HG03175 (cell line): ENCODE results near the gene FAM135A.

ENCODE experiments used
- ATAC-seq: cut with Tn5 transposase; IDR thresholded peaks from one replicate; pipeline ENCODE4 v1.9.1; 2021; ENCODE audit warnings: mild to moderate bottlenecking, moderate library complexity; ENCODE audit not compliant: unreplicated experiment

Gene FAM135A

DNA sequence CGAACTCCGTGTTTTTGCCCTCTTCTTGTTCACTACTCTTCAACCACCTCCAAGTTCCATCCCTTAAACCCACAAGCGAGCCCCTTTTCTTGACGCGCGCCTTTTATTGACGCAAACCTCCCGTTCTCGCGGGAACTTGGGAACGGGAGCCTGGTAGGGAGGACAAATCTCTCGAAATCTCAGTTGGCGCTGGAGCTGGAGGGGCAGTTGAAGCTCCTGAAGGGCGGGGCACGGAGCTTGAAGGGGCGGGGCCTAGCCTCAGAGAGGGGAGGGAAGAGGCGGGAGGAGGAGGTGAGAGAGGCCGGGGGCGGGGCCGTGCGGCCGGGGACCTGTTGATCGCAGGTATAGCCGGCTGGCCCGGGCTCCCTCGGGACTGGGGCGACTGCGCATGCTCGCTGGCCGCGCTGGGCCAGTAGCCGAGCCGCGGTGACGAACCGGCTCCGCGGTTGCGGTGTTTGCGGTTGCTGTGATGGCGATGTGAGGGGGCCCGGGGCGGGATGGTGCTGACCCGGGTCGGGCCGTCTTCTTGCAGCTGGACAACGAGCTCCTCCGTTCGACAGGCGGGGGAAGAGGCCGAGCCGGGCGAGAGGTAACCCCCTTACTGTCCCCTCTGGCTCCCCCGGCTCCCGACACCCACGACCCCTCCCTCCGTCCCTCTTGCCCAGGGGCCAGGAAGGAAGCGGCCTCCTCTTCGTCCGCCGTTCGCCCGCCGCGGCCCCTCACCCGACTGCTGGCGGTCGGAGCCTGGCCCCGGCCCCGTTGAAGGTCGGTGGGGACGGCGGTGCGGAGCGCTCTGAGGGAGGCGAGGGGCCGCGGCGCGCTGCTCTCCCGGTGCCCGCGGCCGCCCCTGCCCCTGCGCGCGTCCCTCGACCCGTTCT, at the start of gene FAM135A:
Gene FAM135A (plus strand): TSS at position 395 of the 878 bp plus-strand sequence. CDS start 14,835 bp downstream, outside the sequence.
- ATAC-seq, result peak; percentile 86

DNA sequence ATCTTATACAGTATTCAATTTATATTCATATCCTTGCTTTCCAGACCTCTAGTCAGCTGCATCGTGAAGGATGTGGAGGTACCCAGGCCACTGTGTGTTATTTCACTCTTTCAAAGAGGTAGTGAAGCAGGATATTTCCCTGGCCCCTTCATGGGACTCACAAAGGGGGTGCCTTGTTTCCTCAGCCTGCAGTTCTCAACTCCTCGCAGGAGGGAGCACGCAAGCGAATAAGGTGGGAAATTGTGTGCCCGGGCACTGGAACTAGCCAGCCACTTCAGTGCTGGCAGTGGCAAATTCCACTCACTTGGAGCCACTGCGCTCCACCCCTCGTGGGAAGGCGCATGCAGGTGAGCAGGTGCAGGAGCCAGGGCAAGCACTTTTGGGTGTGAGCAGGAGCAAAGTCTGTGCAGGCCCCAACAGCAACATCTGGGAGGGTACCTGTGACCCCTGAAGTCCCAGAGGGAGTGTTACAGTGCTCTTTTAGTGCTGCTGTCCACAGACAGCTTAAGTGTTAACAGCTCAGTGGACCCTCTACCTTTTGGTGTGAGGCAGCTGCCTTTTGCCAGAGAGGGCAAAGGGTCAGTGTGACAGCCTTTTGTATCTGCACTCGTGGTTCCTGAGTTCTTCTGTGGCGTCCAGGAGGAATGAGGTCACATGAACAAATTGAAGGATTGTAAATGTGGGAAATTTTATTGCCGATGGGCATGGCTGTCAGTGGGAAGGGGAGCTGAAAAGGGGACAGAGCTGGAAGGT, 49.4 kb upstream of the FAM135A start:
- no peak for ATAC-seq

DNA sequence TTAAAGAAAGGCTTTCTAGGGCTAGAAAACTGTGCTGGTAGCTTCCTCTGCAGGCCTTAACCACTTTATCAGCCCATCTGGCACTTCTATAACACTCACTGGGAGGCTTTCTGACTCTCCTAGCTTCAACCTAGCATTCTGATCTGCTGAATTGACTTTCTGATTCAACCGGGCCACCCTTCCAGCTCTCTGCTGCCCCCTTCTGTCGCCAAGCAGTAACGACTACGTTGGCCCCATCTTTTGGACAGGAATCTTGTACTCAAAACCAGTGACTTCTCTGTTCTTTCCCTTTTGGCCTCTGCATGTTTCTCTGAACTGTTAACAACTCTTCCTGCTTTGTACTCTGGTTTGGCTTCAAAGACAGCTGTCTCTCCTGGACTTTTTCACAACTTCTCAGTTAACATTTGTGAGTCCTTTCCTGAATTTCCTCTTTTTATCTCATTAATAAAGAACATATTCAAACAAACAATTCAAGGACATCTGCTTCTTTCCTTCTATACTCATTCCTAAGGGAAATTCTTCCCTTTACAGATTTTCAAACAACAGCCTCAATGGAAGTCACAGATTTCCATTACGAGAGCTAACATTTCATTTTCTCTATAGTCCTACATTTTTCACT, 43.9 kb upstream of the FAM135A start:
- ATAC-seq, result peak; percentile 85

GRCh38 chr6:70370496-70370895, 42.8 kb upstream of the FAM135A start:
- ATAC-seq, result no peak

GRCh38 chr6:70371454-70372105, 41.7 kb upstream of the FAM135A start:
- peak; percentile 49 for ATAC-seq

DNA sequence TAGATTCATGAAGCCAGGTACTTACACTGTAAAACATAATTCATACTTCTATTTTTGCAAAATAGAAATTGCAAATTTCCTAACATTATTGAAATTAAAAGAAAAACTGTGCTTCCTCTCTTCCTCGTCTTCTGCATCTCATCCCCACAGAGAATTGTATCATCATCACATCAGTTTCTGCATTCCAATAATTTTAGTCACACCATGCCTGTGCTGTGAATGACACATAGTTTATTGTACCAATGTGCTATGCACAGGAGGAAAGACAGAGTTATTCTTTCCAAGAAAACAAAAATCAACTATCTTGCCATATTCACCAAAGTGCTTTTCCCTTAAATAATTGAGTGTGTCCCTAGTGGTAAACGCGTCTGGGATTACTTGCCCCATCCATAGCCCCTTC, 38.1 kb upstream of the FAM135A start:
- ATAC-seq, result no peak

GRCh38 chr6:70375882-70376281, 37.4 kb upstream of the FAM135A start:
- ATAC-seq, result no peak

DNA sequence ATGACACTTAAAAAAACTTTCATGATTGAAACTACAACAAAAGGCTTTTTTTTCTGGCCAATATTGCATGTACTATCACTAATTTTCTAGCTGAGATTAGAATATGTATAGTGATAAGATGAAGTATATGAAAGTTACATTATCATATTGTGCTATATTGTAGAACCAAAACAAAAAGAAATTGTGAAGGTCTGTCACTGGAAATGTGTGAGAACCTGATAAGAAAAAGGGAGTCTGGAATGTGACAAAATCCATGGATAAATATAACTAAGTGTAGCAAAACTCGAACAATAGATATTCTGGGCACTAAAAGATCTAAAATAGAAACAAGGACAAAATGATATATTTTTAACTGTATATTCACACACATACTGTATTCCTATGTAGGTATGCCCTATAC, 36.7 kb upstream of the FAM135A start:
- ATAC-seq, result no peak

DNA sequence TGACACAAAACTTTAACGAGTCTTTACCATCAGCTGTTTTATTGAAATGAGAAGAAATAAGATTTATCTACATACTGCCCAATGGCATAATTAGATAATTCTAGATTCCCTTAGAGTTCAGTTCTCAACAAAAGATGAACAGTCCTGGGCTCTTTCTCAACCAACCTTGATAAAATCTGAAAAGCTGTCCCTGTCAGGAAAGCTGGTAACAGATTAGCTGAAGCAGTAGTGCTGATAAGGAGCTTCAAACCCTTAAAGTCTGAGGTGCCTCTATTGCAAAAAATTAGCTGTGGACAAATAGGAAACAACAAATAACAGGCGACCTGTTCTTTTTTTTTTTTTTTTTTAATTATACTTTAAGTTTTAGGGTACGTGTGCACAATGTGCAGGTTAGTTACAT, 35.9 kb upstream of the FAM135A start:
- no peak for ATAC-seq

GRCh38 chr6:70379473-70380013, 33.8 kb upstream of the FAM135A start:
- ATAC-seq, result no peak

DNA sequence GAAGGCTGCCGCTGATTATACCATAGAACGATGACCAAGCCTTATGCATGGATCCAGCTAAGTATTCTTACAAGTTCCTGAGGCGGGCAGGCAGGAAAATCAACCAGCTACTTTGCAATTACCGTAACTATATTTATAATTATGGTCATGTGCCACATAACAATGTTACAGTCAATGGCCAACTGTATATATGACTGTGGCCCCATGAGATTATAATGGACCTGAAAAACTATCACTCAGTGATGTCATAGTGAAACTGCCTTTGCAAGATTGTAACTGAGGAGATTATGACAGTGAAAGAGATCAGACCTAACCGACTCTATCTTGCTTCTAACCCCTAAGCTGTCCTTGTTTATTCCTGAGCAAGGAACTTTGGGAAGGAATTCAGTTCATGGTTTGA, 33.1 kb upstream of the FAM135A start:
- ATAC-seq, result peak; percentile 87

DNA sequence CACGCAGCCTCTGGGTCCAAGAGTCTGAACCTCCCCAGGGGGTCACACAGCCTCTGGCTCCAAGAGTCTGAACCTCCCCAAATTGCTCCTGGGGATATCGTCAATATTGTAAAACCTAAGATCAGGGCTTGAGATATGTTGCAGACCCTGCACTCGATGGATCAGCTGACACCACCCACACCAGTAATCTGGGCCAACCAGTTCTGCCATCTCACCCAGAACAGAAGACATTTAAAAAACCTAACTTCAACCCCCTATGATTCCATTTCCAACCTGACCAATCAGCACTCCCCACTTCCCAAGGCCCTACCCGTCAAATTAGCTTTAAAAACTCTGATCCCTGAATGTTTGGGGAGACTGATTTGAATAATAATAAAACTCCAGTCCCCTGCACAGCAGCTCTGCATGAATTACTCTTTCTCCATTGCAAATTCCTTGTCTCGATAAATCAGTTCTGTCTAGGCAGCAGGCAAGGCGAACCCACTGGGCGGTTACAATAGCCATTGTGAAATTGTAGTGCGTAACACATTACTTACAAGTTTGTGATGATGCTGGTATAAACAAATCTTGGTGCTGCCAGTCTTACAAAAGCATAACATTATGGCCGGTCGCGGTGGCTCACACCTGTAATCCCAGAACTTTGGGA, 32.4 kb upstream of the FAM135A start:
- ATAC-seq, result no peak

- ATAC-seq, result no peak
These were observed 31.9 kb upstream of the FAM135A start for GRCh38 chr6:70381417-70381782.

DNA sequence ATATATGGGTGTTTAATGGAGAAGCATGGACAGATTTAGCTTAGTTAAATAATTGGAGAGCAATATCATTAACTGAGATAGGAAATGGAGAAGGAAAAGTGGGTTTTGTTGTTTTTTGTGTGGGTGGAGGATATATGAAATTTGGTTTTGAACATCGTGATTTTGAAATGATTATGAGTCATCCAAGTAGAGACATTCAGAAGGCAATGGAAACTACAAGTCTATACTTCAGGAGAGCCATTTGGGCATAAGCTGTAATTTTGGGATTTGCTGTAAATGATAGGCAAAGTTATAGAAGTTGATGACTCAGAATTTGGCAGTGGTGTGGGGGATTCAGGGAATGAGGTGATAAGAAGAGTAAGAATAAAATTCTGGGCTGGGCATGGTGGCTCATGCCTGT, 27.4 kb upstream of the FAM135A start:
- ATAC-seq, result no peak

DNA sequence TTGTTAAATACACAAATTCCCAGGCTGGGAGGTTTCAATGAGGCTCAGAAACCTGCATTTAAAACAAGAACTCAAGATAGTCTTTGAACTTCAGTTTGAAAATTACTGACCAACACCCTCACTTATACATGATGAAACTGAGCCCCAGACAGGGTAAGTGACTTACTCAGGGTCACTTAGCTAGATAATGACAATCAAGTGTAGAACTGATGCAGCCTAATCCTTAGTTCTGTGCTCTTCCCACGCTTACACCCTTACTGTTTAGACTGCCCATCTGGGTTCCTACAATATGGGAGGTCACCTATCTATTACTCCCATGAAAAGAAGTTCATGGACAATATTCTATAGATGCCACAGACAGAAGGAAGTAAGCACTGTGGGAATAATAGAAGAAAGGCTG, 24.5 kb upstream of the FAM135A start:
- ATAC-seq, result no peak

GRCh38 chr6:70389261-70389660, 24.0 kb upstream of the FAM135A start:
- no peak for ATAC-seq

- ATAC-seq, result no peak
These were observed 23.2 kb upstream of the FAM135A start for GRCh38 chr6:70390067-70390466.

GRCh38 chr6:70391492-70391891, 21.8 kb upstream of the FAM135A start:
- no peak for ATAC-seq

- no peak for ATAC-seq
These were observed 18.6 kb upstream of the FAM135A start for GRCh38 chr6:70394518-70395300.

DNA sequence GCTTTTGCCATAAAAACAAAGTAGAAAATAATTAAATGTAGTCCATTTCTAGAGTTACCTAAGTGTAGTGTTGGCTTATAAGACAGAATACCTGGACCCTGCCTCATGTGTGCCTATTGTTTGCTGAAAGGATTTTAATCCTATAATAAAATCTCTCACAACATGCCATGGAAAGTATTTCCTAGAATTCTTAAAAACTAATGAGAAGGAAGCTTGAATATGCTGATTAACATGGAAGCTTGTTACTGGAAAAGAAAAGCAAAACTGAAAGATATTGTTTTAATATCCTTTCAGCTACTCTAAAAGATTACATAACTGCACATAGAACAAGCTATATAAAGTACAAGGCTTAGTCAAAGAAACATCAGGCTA, 18.0 kb upstream of the FAM135A start:
- no peak for ATAC-seq
